ENCODE measurements around the gene SRD5A1.
A peak's percentile ranks its signal among the peaks of the same experiment; 100 is the strongest.

The SRD5A1 gene

DNA sequence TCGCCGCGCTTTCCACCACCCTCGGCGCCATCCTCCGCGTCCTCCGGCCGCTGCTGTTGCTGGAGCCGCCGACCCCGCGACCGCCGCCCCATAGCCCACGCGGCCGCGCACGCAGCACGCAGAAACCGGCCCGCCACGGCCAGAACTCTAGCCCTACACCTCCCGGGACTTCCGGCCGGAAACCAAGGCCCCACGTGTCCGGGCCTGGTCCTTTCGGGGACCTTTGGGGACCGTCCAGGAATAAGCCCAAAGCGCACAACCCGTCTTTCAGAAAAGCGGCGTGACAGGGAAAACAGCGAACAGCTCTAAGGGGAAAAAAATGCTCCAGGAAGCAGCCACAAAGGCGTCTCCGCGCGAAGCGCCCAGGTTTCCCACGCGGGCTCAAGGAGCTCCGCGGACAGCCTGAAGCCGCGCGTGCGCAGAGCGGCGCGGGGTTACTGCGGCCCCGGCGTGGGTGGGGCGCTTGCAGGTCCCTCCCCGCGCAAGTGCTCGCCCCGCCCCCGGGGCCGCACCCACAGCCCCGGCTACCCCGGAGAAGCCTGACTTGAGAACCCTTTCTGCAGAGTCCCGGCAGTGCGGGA, at the start of gene SRD5A1, which contains the start of gene NSUN2:
Gene SRD5A1 (plus strand): TSS at position 553 of the 581 bp plus-strand sequence. CDS start 137 bp downstream, outside the sequence.
Gene NSUN2 (minus strand): TSS at position 157 of the 581 bp plus-strand sequence. CDS start 65 bp downstream, at position 92.
- DNase-seq, result peak; percentile 91

DNA sequence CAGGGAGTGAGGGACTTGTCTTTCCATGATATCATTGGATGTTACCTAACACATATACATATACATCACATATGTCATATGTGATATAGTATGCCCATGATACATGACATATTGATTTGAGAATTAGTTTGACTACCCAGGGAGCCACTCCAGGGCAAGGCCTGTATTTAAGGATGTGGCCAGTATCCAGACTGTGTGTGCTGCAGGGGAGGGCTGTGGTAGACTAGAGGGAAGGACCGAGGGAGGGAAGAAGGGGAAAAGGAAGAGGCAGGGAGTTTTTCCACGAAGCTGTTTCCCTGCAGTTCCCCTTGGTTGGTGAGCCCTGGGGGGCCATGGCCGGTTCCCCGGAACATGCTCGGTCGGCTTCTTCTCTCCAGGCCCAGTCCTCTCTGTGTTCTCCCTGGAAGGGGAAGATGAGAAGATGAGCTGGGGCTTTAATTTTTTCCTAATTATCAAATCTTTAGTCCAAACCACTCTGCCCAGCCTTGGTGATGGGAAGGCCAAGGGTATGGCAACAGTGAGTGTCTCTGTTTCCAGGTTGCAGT, 49.1 kb upstream of the SRD5A1 start:
- no peak for DNase-seq

GRCh38 chr5:6584727-6585126, 48.5 kb upstream of the SRD5A1 start:
- no peak for DNase-seq

- no peak for DNase-seq
These were observed 48.1 kb upstream of the SRD5A1 start for GRCh38 chr5:6585168-6585567.

GRCh38 chr5:6585939-6586646, 47.1 kb upstream of the SRD5A1 start:
- no peak for DNase-seq

DNA sequence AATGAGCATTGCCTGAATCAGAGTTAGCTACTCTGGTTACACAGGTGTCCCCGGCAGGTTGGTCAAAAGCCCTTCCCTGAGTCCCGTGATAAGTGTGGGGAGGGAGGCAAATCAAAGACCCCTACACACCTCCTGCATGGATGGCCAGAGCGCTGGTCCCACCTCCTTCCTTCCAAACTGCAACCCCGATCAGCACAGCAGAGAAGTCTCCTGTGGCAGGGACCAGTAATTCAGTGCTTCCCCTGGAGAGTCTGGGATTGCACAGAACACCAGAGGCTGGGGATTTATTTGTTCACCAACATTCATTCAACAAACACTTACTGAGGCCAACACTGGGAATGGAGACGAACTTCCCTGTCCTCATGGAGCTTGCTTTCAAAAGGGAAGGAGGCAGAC, 46.6 kb upstream of the SRD5A1 start:
- no peak for DNase-seq

GRCh38 chr5:6587171-6587570, 46.1 kb upstream of the SRD5A1 start:
- no peak for DNase-seq

- DNase-seq, result no peak
These were observed 42.7 kb upstream of the SRD5A1 start for GRCh38 chr5:6590581-6590980.

DNA sequence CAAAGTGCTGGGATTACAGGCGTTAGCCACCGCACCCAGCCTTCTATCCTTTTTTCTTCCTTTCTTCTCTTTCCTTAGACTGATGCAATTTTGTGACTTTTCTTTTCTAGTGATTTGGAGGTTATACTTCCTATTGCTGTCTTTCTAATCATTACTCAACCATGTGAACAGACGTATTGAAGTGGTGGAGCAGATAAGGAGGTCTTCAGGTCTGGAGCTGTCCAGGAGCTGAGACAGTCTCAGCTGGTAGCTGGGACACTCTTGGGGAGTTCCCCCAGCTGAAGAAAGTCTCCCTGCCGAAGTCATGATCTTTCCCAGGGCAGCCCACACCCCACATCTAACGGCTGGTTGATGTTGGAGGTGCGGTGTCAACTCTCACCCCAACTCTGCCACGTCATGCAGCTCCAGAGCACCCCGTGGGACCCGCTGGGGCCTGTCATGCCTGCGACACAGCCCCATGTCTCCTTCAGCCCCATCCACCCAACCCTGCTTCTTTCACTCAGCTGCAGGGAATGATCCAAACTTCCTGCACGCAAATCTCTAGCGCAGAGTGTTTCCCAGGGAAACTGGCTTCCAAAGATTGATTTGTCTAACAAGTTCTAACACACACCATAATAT, 41.5 kb upstream of the SRD5A1 start:
- DNase-seq, result no peak

- no peak for DNase-seq
These were observed 40.6 kb upstream of the SRD5A1 start for GRCh38 chr5:6592601-6593000.

DNA sequence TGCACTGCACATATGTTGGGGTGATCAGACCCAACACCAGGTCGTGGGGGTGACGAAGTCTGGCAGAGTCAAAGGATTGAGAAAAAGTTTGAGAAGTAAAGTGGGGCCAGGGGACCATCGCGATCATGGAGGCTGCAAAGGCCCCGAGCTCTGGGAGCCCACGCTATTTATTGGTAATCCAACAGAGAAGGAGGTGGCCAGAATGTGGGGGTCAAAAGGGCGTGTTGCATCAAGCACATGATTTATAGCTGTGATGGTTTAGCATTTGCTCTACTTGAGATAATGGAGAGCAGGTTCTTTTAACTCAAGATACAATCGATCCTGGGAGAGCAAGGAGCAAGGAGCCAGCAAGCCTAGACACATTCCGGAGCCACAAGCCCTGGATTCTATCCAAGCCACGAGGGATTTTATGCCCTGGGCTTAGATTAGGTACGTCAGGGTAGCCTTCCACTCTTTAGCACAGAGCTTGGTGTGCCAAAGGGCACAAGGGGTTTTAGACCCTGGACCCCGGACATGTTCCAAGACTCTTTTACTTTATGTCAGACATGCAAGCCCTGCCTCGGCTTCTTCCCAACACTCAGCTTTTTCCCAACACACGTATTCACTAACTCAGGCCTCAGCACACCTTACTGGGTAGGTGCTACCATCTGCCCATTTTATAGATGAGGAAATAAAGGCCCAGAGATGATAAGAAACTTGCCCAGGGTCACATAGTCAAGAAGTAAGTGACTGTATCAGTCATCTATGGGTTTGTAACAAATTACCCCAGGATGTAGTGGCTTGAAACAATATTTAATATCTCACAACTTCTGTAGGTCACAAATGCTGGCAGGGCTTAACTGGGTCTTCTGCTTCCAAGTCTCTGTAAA, 39.9 kb upstream of the SRD5A1 start:
- no peak for DNase-seq

- no peak for DNase-seq
These were observed 39.2 kb upstream of the SRD5A1 start for GRCh38 chr5:6594066-6594465.

GRCh38 chr5:6595405-6595804, 37.8 kb upstream of the SRD5A1 start:
- DNase-seq, result no peak

DNA sequence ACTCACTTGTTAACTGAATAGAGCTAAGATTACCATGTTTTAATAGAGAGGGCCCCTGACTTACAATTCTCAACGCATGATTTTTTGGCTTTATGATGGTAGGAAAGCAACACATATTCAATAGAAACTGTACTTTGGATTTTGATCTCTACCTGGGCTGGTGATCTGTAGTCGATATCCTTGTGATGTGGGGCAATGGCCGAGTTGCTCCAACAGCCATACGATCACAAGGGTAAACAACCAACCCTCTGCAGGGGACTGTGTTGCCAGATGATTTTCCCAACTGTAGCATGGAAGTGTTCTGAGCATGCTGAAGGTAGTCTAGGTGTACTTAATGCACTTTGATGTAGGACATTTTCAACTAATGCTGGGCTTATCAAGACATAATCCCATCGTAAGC, 36.9 kb upstream of the SRD5A1 start:
- DNase-seq, result no peak

DNA sequence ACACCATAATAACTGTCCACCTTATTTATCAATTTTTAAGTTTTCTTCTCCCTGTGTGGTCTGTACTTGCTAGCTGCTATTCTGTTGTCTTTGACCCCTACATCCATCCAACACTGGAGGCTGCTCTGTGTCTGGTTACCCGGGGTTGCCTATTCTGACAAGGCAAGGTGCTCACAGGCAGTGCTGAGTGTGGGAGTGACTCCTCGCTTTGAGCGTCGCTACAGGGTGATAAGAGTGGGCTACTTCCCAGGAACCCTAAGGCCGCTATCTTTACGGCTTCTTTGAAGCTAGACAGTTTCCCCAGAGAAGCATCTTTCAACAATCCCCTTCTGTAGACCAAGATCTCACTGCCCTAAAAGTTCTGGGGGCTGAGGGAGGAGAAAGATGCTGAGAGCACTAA, 35.7 kb upstream of the SRD5A1 start:
- no peak for DNase-seq

DNA sequence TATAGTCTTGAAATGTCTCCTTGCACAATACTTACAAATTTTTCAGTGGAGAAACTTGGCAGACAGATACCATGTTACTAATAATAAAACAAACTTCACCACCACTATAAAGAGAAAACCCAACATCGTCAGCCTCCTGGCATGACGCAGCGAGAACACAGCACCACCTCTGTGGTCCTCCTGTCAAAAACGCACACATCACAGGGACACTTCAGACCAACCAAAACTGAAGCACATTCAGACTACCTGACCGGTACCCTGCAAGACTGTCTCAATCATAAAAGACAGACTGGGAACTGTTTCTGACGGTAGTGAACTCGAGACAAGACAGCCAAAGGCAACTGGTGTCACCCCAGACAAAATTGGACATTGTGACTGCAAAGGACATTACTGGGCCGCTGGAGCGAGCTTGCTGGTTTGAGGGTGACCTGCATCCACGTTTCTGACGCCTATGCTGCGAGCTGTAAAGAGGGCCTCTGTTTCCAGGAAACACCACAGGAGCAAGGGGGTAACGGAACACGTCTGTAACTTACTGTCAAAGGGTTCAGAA, 34.8 kb upstream of the SRD5A1 start:
- no peak for DNase-seq

DNA sequence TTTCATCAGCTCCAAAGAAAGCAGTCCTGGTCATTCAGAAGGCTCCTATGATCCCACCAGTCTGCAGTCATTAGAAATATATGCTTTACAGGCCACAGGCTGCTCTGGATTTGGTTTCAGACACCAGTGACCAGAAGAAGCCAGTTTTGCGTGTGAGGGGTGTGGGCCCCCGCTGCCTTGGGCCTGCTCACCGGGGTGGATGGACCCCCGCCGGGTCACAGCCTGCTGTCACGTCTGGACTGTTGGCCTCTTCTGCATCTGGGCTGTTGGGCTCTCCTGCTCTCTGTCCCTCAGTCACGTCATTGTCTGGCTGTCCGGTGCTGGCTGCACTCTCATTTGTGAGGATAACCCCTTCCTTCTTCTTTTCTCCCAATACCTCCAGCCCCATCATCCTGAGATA, 33.5 kb upstream of the SRD5A1 start:
- no peak for DNase-seq

DNA sequence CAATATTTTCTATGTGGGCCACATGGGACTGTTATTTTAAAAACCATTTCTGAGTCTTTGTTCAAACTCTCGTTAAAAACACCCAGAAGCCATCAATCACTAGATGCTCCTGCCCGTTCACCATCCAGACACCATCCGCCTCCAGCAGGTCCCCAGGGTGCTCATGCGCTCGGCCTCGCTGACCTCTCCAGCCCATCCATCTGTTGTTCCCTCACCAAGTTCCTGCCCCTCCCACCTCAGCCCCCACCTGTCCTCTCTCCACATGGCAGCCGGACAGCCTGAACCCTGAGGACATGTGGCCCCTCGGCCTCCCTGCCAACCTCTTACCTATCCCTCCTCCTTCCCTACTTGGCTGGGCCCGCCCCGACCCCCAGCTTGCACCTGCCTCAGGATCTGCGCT, 32.0 kb upstream of the SRD5A1 start:
- no peak for DNase-seq

DNA sequence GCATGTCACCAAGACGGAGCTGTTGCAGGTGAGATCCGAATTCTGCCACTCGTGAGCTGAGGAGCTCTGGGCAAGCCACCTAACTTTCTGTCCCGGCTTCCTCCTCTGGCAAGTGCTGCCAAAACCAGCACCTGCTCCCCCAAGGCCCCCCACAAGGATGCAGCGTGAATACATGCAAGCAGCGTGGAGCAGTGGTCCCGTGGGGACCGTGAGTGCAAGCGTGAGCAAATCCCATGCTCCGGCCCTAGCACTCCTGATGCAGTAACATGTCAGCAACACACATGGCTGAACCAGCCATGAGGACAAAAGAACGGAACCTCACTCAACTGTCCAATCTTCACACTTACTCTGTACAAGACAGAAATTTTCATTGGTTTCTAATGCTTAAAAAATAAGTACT, 31.4 kb upstream of the SRD5A1 start:
- DNase-seq, result no peak

GRCh38 chr5:6602441-6602840, 30.8 kb upstream of the SRD5A1 start:
- no peak for DNase-seq

GRCh38 chr5:6603643-6604042, 29.6 kb upstream of the SRD5A1 start:
- DNase-seq, result no peak

DNA sequence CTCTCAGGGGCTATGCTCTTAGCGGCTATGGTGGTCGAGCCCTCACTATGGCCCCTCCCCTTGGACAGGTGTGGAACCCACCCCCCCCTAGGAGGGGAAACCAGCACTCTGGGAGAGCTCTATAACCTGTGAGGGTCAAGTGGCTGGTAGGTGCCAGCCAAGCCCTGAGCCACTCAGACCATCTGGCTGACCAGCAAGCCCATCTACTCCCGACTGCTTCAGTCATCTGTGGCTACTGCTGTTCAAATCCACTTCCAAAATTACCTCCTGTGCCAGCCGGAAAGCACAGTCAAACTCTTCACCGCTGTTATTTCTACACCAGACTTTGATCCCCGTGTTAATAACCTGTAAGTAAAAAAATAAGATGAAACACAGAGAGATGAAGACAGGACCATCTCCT, 28.9 kb upstream of the SRD5A1 start:
- DNase-seq, result no peak

- DNase-seq, result no peak
These were observed 28.3 kb upstream of the SRD5A1 start for GRCh38 chr5:6604946-6605345.
